ENCODE measurements around the gene CREG2. TPM values are rescaled to one million over a fixed set of nuclear protein-coding genes. Genes with fewer than 3 reads are reported as not detected.

CREG2 gene
- total RNA-seq, 1 donor: 1.5 TPM

GRCh38 chr2:101332885-101333766, 54.2 kb downstream of the CREG2 start:
- no peak for DNase-seq (ENCODE audit: low read depth)
- no peak for TF ChIP-seq CTCF (IDR thresholded peaks at IDR 0.05; ENCODE audit: insufficient read depth, low read length)

GRCh38 chr2:101331202-101331601, 56.1 kb downstream of the CREG2 start:
- no peak for TF ChIP-seq CTCF (IDR thresholded peaks at IDR 0.05; ENCODE audit: insufficient read depth, low read length)
- no peak overlapping the region for H3K4me3 ChIP-seq (ENCODE audit: low read depth, low read length)
- no peak for DNase-seq (ENCODE audit: low read depth)

More at GRCh38 chr2:101332885-101333766, 54.2 kb downstream of the CREG2 start:
- no peak overlapping the region for H3K4me3 ChIP-seq (ENCODE audit: low read depth, low read length)

GRCh38 chr2:101330253-101330933, 56.9 kb downstream of the CREG2 start:
- TF ChIP-seq CTCF (IDR thresholded peaks at IDR 0.05; ENCODE audit: insufficient read depth, low read length): no peak
- H3K4me3 ChIP-seq (ENCODE audit: low read depth, low read length): no peak overlapping the region
- DNase-seq (ENCODE audit: low read depth): no peak

- DNase-seq (ENCODE audit: low read depth): no peak
- H3K4me3 ChIP-seq (ENCODE audit: low read depth, low read length): no peak overlapping the region
- no peak for TF ChIP-seq CTCF (IDR thresholded peaks at IDR 0.05; ENCODE audit: insufficient read depth, low read length)
These were observed 58.3 kb downstream of the CREG2 start for GRCh38 chr2:101329026-101329425.

- H3K4me3 ChIP-seq (ENCODE audit: low read depth, low read length): no peak overlapping the region
- TF ChIP-seq CTCF (IDR thresholded peaks at IDR 0.05; ENCODE audit: insufficient read depth, low read length): no peak
- DNase-seq (ENCODE audit: low read depth): no peak
These were observed 58.8 kb downstream of the CREG2 start for GRCh38 chr2:101328474-101329007.

GRCh38 chr2:101327863-101328394, 59.4 kb downstream of the CREG2 start:
- DNase-seq (ENCODE audit: low read depth): no peak
- no peak overlapping the region for H3K4me3 ChIP-seq (ENCODE audit: low read depth, low read length)
- no peak for TF ChIP-seq CTCF (IDR thresholded peaks at IDR 0.05; ENCODE audit: insufficient read depth, low read length)

Measured in fibroblast of the aortic adventitia (primary cell).